ENCODE results near the gene CD96.

DNA sequence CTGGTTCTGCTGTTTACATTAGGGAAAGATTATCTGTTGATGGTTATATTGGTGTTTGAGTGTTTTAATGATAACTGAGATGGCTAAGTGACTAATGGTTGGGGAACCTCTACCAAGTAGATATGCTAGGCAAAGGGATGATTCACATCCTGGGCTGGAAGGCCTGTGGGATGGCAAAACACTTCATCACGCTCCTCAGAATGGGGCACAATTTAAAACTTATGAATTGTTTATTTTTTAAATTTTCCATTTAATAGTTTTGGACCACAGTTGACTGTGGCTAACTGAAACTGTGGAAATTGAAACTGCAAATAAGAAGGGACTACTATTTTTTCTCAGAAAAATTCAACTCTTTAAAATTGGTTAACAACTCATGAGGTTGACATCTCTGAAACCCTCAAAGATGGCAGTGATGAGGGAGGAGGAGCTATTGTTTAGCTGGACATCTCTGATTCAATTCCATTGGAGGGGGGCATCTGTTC lies 153.7 kb downstream of the CD96 start:
- TF ChIP-seq, protein P1, sequence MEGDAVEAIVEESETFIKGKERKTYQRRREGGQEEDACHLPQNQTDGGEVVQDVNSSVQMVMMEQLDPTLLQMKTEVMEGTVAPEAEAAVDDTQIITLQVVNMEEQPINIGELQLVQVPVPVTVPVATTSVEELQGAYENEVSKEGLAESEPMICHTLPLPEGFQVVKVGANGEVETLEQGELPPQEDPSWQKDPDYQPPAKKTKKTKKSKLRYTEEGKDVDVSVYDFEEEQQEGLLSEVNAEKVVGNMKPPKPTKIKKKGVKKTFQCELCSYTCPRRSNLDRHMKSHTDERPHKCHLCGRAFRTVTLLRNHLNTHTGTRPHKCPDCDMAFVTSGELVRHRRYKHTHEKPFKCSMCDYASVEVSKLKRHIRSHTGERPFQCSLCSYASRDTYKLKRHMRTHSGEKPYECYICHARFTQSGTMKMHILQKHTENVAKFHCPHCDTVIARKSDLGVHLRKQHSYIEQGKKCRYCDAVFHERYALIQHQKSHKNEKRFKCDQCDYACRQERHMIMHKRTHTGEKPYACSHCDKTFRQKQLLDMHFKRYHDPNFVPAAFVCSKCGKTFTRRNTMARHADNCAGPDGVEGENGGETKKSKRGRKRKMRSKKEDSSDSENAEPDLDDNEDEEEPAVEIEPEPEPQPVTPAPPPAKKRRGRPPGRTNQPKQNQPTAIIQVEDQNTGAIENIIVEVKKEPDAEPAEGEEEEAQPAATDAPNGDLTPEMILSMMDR (IDR thresholded peaks at IDR 0.05; ENCODE audit: poor library complexity, severe bottlenecking): no peak
- no peak for TF ChIP-seq POLR2AphosphoS5 (IDR thresholded peaks at IDR 0.05)
- TF ChIP-seq, protein P2, sequence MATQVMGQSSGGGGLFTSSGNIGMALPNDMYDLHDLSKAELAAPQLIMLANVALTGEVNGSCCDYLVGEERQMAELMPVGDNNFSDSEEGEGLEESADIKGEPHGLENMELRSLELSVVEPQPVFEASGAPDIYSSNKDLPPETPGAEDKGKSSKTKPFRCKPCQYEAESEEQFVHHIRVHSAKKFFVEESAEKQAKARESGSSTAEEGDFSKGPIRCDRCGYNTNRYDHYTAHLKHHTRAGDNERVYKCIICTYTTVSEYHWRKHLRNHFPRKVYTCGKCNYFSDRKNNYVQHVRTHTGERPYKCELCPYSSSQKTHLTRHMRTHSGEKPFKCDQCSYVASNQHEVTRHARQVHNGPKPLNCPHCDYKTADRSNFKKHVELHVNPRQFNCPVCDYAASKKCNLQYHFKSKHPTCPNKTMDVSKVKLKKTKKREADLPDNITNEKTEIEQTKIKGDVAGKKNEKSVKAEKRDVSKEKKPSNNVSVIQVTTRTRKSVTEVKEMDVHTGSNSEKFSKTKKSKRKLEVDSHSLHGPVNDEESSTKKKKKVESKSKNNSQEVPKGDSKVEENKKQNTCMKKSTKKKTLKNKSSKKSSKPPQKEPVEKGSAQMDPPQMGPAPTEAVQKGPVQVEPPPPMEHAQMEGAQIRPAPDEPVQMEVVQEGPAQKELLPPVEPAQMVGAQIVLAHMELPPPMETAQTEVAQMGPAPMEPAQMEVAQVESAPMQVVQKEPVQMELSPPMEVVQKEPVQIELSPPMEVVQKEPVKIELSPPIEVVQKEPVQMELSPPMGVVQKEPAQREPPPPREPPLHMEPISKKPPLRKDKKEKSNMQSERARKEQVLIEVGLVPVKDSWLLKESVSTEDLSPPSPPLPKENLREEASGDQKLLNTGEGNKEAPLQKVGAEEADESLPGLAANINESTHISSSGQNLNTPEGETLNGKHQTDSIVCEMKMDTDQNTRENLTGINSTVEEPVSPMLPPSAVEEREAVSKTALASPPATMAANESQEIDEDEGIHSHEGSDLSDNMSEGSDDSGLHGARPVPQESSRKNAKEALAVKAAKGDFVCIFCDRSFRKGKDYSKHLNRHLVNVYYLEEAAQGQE (IDR thresholded peaks at IDR 0.05; ENCODE audit: borderline replicate concordance): no peak
- no peak for TF ChIP-seq EZH2 (IDR thresholded peaks at IDR 0.05; ENCODE audit: borderline replicate concordance, insufficient read depth, low read length, poor library complexity, severe bottlenecking)
- TF ChIP-seq EP300 (conservative IDR thresholded peaks at IDR 0.05; ENCODE audit: poor library complexity, severe bottlenecking): no peak
- no peak for TF ChIP-seq SMC3 (conservative IDR thresholded peaks at IDR 0.05; ENCODE audit: poor library complexity)
- no peak for TF ChIP-seq MXI1 (conservative IDR thresholded peaks at IDR 0.05; ENCODE audit: poor library complexity, severe bottlenecking)
- TF ChIP-seq RAD21 (conservative IDR thresholded peaks at IDR 0.05): no peak
